Retinal pigment epithelial cell (primary cell): ENCODE data around the gene NOTCH1.
A peak's percentile ranks its signal among the peaks of the same experiment; 100 is the strongest.

Experiments used
- DNase-seq: peaks from one replicate; pipeline ENCODE4 v3.0.0-alpha.2; 2010; ENCODE audit warnings: low read depth
- H3K4me3 ChIP-seq: 2 replicates; pipeline ENCODE4 v1.5.1; 2011; ENCODE audit warnings: mild to moderate bottlenecking, low read length, control low read depth, moderate library complexity
- CTCF ChIP-seq: conservative IDR thresholded peaks from 2 replicates; pipeline ENCODE4 v1.5.1; 2011; ENCODE audit warnings: low read depth, low read length, control low read depth, inconsistent platforms

Gene NOTCH1

GRCh38 chr9:136507221-136507991 is 38.4 kb downstream of the NOTCH1 start:
- DNase-seq, result no peak
- TF ChIP-seq CTCF, result no peak
- no peak overlapping the region for H3K4me3 ChIP-seq

DNA sequence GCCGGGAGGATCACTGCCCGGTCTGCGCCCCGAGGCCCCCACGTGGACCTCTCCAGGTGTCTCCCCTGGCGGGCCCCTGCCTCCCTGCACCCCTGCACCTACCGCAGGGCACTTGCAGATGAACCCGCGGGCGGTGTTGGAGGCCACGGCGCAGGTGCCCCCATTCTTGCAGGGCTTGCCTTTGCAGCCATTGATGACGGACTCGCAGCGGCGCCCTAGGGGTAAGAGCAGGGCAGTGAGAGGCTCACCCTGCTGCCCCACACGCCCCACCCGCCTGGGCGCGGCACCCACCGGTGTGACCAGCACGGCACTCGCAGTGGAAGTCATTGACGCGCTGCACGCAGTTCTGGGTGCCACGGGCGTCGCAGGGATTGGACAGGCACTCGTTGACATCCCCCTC is 39.4 kb downstream of the NOTCH1 start:
- no peak for TF ChIP-seq CTCF
- no peak for DNase-seq

GRCh38 chr9:136505406-136506403 is 40.1 kb downstream of the NOTCH1 start:
- no peak for DNase-seq
- no peak overlapping the region for H3K4me3 ChIP-seq
- TF ChIP-seq CTCF, result no peak

More for the DNA sequence above, 39.4 kb downstream of the NOTCH1 start:
- no peak overlapping the region for H3K4me3 ChIP-seq

DNA sequence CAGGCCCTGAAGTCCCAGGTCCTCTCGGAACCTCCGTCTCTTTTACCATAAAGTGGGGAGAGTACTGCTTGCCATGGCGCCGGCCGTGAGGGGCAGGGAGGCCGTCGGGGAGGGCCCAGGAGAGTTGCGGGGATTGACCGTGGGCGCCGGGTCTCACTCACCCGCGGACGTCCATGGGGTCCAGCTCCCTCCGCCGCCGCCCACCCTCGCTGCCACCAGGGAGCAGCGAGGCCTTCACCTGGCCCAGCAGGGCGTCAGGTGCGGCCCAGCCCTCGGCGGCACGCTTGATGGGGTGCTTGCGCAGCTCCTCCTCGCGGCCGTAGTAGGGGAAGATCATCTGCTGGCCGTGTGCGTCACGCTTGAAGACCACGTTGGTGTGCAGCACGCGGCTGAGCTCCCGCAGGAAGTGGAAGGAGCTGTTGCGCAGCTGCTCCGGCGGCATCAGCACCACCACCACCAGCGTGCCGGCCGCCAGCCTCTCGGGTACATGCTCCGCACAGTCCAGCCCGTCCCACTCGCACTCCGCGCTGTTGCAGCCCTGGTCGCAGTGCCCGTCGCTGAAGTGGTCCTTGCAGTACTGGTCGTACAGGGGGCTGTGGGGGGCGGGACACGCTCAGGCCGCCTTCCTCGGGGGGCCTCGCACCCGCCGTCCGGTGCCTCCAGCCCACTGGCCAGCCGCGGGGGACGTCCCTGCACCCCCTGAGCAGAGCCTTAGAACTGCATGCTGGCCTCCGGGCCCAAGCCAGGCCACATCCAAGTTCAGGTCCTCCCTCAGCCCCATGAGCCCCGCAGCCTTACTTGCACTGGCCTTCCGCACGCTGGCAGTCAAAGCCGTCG is 41.1 kb downstream of the NOTCH1 start:
- no peak overlapping the region for H3K4me3 ChIP-seq
- no peak for TF ChIP-seq CTCF
- no peak for DNase-seq

- no peak overlapping the region for H3K4me3 ChIP-seq
- no peak for DNase-seq
- TF ChIP-seq CTCF, result peak; percentile 57
Measured at GRCh38 chr9:136502940-136503550, 42.8 kb downstream of the NOTCH1 start.

DNA sequence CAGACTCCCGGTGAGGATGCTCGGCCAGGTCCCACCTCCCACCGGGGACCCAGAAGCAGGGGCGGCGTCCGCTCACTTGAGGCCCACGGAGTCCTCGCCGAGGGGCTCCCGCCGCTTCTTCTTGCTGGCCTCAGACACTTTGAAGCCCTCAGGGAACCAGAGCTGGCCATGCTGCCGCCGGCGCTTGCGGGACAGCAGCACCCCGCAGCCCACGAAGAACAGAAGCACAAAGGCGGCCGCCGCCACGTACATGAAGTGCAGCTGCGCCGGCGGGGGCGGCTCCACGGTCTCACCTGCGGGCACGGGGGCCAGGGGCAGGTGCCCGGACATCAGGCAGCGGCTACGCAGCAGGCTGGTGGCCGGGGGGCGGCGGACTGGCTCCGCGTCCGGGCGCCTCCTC is 43.7 kb downstream of the NOTCH1 start:
- H3K4me3 ChIP-seq, result no peak overlapping the region
- no peak for DNase-seq
- no peak for TF ChIP-seq CTCF
